Activated CD4-positive, alpha-beta T cell treated with anti-CD3 and anti-CD28 coated beads, Interleukin-2, amount 50 U/mL, for 48 hours (primary cell): ENCODE measurements around the gene RNF8.
"Not testable (repeated sequence)": the region's sequence is repeated elsewhere in the genome, so short reads cannot be mapped to it uniquely, and the experiment has no call there.

Experiments
- DNase-seq, 2 experiments: peaks; one replicate each; pipeline ENCODE4 v3.0.0-alpha.2; 2020

RNF8 gene

GRCh38 chr6:37321516-37322415 lies 32.0 kb upstream of the RNF8 start:
- no peak for DNase-seq

- DNase-seq, result no peak
Measured at GRCh38 chr6:37323580-37323979, 30.2 kb upstream of the RNF8 start.

GRCh38 chr6:37324131-37325033 lies 29.4 kb upstream of the RNF8 start:
- peak; percentile 8 to 37 for DNase-seq

GRCh38 chr6:37330345-37330744 lies 23.4 kb upstream of the RNF8 start:
- not testable (repeated sequence) for DNase-seq

GRCh38 chr6:37331047-37331446 lies 22.7 kb upstream of the RNF8 start:
- no peak for DNase-seq

- no peak for DNase-seq
Measured at GRCh38 chr6:37332894-37333293, 20.9 kb upstream of the RNF8 start.

- DNase-seq, result no peak
Measured at GRCh38 chr6:37334047-37334446, 19.7 kb upstream of the RNF8 start.

GRCh38 chr6:37338317-37338716 lies 15.5 kb upstream of the RNF8 start:
- not testable (repeated sequence) for DNase-seq

- DNase-seq, result no peak
Measured at GRCh38 chr6:37338745-37339255, 15.0 kb upstream of the RNF8 start.

- no peak for DNase-seq
Measured at GRCh38 chr6:37339741-37340638, 13.8 kb upstream of the RNF8 start.

GRCh38 chr6:37340639-37340943 lies 13.2 kb upstream of the RNF8 start:
- no peak for DNase-seq

GRCh38 chr6:37343248-37343647 lies 10.5 kb upstream of the RNF8 start:
- no peak for DNase-seq

GRCh38 chr6:37344308-37344707 lies 9.5 kb upstream of the RNF8 start:
- DNase-seq, result no peak

GRCh38 chr6:37345804-37346203 lies 8.0 kb upstream of the RNF8 start:
- not testable (repeated sequence) for DNase-seq

- DNase-seq, result no peak
Measured at GRCh38 chr6:37347177-37347576, 6.6 kb upstream of the RNF8 start.

GRCh38 chr6:37347670-37348111 lies 6.1 kb upstream of the RNF8 start:
- no peak for DNase-seq

- DNase-seq, result no peak
Measured at GRCh38 chr6:37351027-37351426, 2.8 kb upstream of the RNF8 start.

GRCh38 chr6:37352384-37352783 lies 1.4 kb upstream of the RNF8 start:
- DNase-seq, result no peak

- peak; percentile 27 to 33 for DNase-seq
Measured at GRCh38 chr6:37354526-37355384, 972 bp downstream of the RNF8 start.

- no peak for DNase-seq
Measured at GRCh38 chr6:37357288-37357687, 3.5 kb downstream of the RNF8 start.

GRCh38 chr6:37357860-37358259 lies 4.1 kb downstream of the RNF8 start:
- no peak for DNase-seq

GRCh38 chr6:37359039-37359438 lies 5.3 kb downstream of the RNF8 start:
- DNase-seq, result no peak
